Endothelial cell of umbilical vein (primary cell): ENCODE results near the gene UROC1. TPM values are rescaled to one million over a fixed set of nuclear protein-coding genes. Genes with fewer than 3 reads are reported as not detected.

Experiments used
- BruUV-seq: library from RNA; stranded (reverse); fragments of 400-500 nt; replicated peaks from 2 replicates; lab custom pipeline; 2021; lab: Mats Ljungman, UMichigan
- CTCF ChIA-PET: fragments of 300-600, 350-600 bp; sonication (Branson Sonifier 250); formaldehyde crosslinking; loops from one replicate; lab custom pipeline; 2021; ENCODE audit warnings: antibody characterized with exemption, inconsistent platforms; lab: Charles Lee
- POLR2A ChIA-PET: fragments of 300-600, 350-600 bp; sonication (Branson Sonifier 250); formaldehyde crosslinking; loops from one replicate; lab custom pipeline; 2021; ENCODE audit warnings: antibody characterized with exemption, inconsistent platforms; lab: Charles Lee
- DNase-seq: peaks from one replicate; pipeline ENCODE4 v3.0.0-alpha.2; 2011; ENCODE audit warnings: low read depth, low spot score
- FAIRE-seq: peaks from 2 replicates; lab custom pipeline; 2011; peaks lifted over from hg19 to GRCh38; lab: Jason Lieb, UNC
- H2AFZ ChIP-seq: 2 replicates; pipeline ENCODE4 v1.6.0; 2012; ENCODE audit warnings: low read depth, low read length, control low read depth, inconsistent platforms
- H3K27ac ChIP-seq: 2 replicates; pipeline ENCODE4 v1.5.1; 2011; ENCODE audit warnings: low read depth, mild to moderate bottlenecking, control low read depth, low read length, moderate library complexity; ENCODE audit not compliant: insufficient read depth
- H3K27me3 ChIP-seq, 2 experiments: 2 replicates each; pipeline versions ENCODE4 v1.6.0 to v1.6.1; 2011; ENCODE audit warnings: low read length in 2 of 2, mixed read lengths in 1 of 2; ENCODE audit not compliant: control insufficient read depth in 2 of 2, insufficient read depth in 2 of 2
- H3K36me3 ChIP-seq, 2 experiments: 2 replicates in 1 of 2; 3 replicates in 1 of 2; pipeline ENCODE4 v1.5.1; 2011; ENCODE audit warnings: low read length in 2 of 2, mild to moderate bottlenecking in 1 of 2, moderate library complexity in 1 of 2; ENCODE audit not compliant: control insufficient read depth in 2 of 2, insufficient read depth in 2 of 2; ENCODE audit errors: extremely low read depth in 1 of 2
- H3K4me1 ChIP-seq: 3 replicates; pipeline ENCODE4 v1.5.1; 2011; ENCODE audit warnings: mild to moderate bottlenecking, low read length; ENCODE audit not compliant: control insufficient read depth, insufficient read depth; ENCODE audit errors: extremely low read depth
- H3K4me2 ChIP-seq: 2 replicates; pipeline ENCODE4 v1.6.1; 2011; ENCODE audit warnings: low read length, control low read depth, mixed read lengths; ENCODE audit not compliant: insufficient read depth
- H3K4me3 ChIP-seq, 3 experiments: fragments of 200-600 bp in 1 of 3; sonication (generic), shearing (Covaris generic) in 1 of 3; replicated peaks in 1 of 3; 2 replicates each; pipeline ENCODE4 v1.5.1; 2011 to 2016; ENCODE audit warnings: control low read depth in 3 of 3, low read length in 3 of 3, mild to moderate bottlenecking in 2 of 3, inconsistent platforms in 1 of 3, low read depth in 1 of 3, moderate library complexity in 1 of 3; ENCODE audit not compliant: insufficient read depth in 1 of 3
- H3K79me2 ChIP-seq: 2 replicates; pipeline ENCODE4 v1.6.0; 2012; ENCODE audit warnings: low read length, inconsistent platforms; ENCODE audit not compliant: control insufficient read depth, insufficient read depth
- H3K9ac ChIP-seq: replicated peaks from 2 replicates; pipeline ENCODE3; 2011; ENCODE audit warnings: low read length, control low read depth; ENCODE audit not compliant: insufficient read depth; ENCODE audit errors: extremely low read depth
- H3K9me1 ChIP-seq: replicated peaks from 3 replicates; pipeline ENCODE4 v1.6.0; 2011; ENCODE audit warnings: mild to moderate bottlenecking, low read length; ENCODE audit not compliant: control insufficient read depth, insufficient read depth; ENCODE audit errors: extremely low read depth
- H3K9me3 ChIP-seq: replicated peaks from 2 replicates; pipeline ENCODE4 v1.5.1; 2012; ENCODE audit warnings: low read length, inconsistent platforms; ENCODE audit not compliant: control insufficient read depth, insufficient read depth
- H4K20me1 ChIP-seq: replicated peaks from 2 replicates; pipeline ENCODE3; 2011; ENCODE audit warnings: mild to moderate bottlenecking, low read length; ENCODE audit not compliant: control insufficient read depth, insufficient read depth; ENCODE audit errors: extremely low read depth
- CTCF ChIP-seq, 2 donors: IDR thresholded peaks; 1 replicate in 1 of 2; 2 replicates in 1 of 2; pipeline ENCODE4 v1.5.1; 2011; ENCODE audit warnings: low read length in 2 of 2, mild to moderate bottlenecking in 2 of 2, moderate library complexity in 2 of 2, control low read depth in 1 of 2, inconsistent platforms in 1 of 2, low read depth in 1 of 2; ENCODE audit not compliant: insufficient read depth in 1 of 2; ENCODE audit errors: extremely low read depth in 1 of 2
- EZH2 ChIP-seq: IDR thresholded peaks from 2 replicates; pipeline ENCODE4 v1.6.1; 2012; ENCODE audit warnings: borderline replicate concordance, low read depth, mild to moderate bottlenecking, moderate library complexity, low read length, inconsistent platforms; ENCODE audit not compliant: severe bottlenecking
- FOS ChIP-seq: IDR thresholded peaks from 2 replicates; pipeline ENCODE4 v1.6.1; 2011; ENCODE audit warnings: mild to moderate bottlenecking, low read length, moderate library complexity, borderline replicate concordance; ENCODE audit not compliant: insufficient read depth
- GATA2 ChIP-seq: IDR thresholded peaks from 2 replicates; pipeline ENCODE4 v1.7.0; 2011; ENCODE audit warnings: low read depth, mild to moderate bottlenecking, moderate library complexity, mixed read lengths, low read length; ENCODE audit not compliant: insufficient read length, insufficient read depth
- JUN ChIP-seq: IDR thresholded peaks from 2 replicates; pipeline ENCODE4 v1.6.1; 2011; ENCODE audit warnings: borderline replicate concordance, low read depth; ENCODE audit not compliant: insufficient read length, insufficient read depth
- MAX ChIP-seq: IDR thresholded peaks from 2 replicates; pipeline ENCODE4 v1.6.1; 2011; ENCODE audit not compliant: insufficient read depth, insufficient read length
- MYC ChIP-seq: IDR thresholded peaks from one replicate; pipeline ENCODE4 v1.6.1; 2011; ENCODE audit warnings: mild to moderate bottlenecking, low read depth, low read length
- POLR2A ChIP-seq: IDR thresholded peaks from 2 replicates; pipeline ENCODE4 v1.6.1; 2012; ENCODE audit warnings: low read depth, mild to moderate bottlenecking, control low read depth, low read length
- POLR2AphosphoS5 ChIP-seq: IDR thresholded peaks from 2 replicates; pipeline ENCODE4 v1.6.1; 2012; ENCODE audit warnings: low read depth, mild to moderate bottlenecking, control low read depth, low read length, moderate library complexity; ENCODE audit not compliant: insufficient read depth
- dilution Hi-C: fragments of 300-500 bp; cut with MboI; formaldehyde crosslinking; loops from one replicate; pipeline ENCODE4 v1.15.0; 2019; ENCODE audit warnings: low sequenced_read_pairs; ENCODE audit not compliant: extremely low pct_ligation_motif_present
- intact Hi-C: fragments of 100-400 bp; cut with micrococcal nuclease; formaldehyde crosslinking; loops from one replicate; pipeline ENCODE4 v1.10.0; 2022
- polyA plus RNA-seq, 4 experiments: library from polyadenylated mRNA; depleted of rRNA in 3 of 4; stranded (reverse) in 3 of 4; unstranded in 1 of 4; fragments of >200 nt; gene quantifications; 2 replicates each; pipeline versions ENCODE4 v1.2.1 to v1.2.3, GENCODE V29; 2011 to 2012; ENCODE audit warnings: missing spikeins in 1 of 4
- total RNA-seq: library from RNA; stranded (reverse); gene quantifications from 2 replicates; pipeline ENCODE4 v1.2.3, GENCODE V29; 2021

Gene UROC1
- total and polyA plus RNA-seq, 2 donors (not counting 3 experiments of a cell fraction or from before 2014, with no cell fraction given), result not detected

GRCh38 chr3:126529585-126530170 lies 12.1 kb upstream of the UROC1 start:
- no peak for FAIRE-seq
- Histone ChIP-seq H3K9ac (no peak overlapping the region), H3K36me3 (no peaks in the 10 kb centered on the region), H3K79me2 (no peaks in the 10 kb centered on the region), H3K9me3 (no peaks in the 10 kb centered on the region), H3K4me1 (no peaks in the 10 kb centered on the region), H3K9me1 (no peaks in the 10 kb centered on the region), H3K4me3 (no peak overlapping the region), H3K27me3 (peaks cover 2 to 16% of the 10 kb centered on the region in 2 experiments), H4K20me1 (no peaks in the 10 kb centered on the region), H2AFZ (no peak overlapping the region), H3K4me2 (no peak overlapping the region), H3K27ac (no peak overlapping the region)
- ChIA-PET POLR2A (no interaction called here), CTCF (no interaction called here)
- no peak for TF ChIP-seq FOS
- TF ChIP-seq MAX, result no peak
- TF ChIP-seq MYC, result no peak
- BruUV-seq, result no TSS peak
- intact Hi-C loops (loop anchor here (10.0 kb wide), 1 partner anchor 475 kb away; no protein-coding TSS in a partner anchor), dilution Hi-C loops (no loop called here)
- DNase-seq, result no peak

- Histone ChIP-seq H2AFZ (no peak overlapping the region), H3K4me1 (no peaks in the 10 kb centered on the region), H3K4me3 (no peak overlapping the region), H3K9ac (no peak overlapping the region), H3K36me3 (no peaks in the 10 kb centered on the region), H3K79me2 (no peaks in the 10 kb centered on the region), H3K9me1 (no peaks in the 10 kb centered on the region), H3K9me3 (no peaks in the 10 kb centered on the region), H3K4me2 (no peak overlapping the region), H3K27ac (no peak overlapping the region), H4K20me1 (no peaks in the 10 kb centered on the region), H3K27me3 (peaks cover 2 to 16% of the 10 kb centered on the region in 2 experiments)
- DNase-seq, result no peak
- BruUV-seq, result no TSS peak
- TF ChIP-seq JUN (no peak), MYC (no peak), MAX (no peak), FOS (no peak), POLR2A (no peak), POLR2AphosphoS5 (no peak), CTCF (IDR thresholded peaks at IDR 0.05; ENCODE audit: extremely low read depth in 1 of 2, insufficient read depth in 1 of 2, low read depth in 1 of 2, low read length in 2 of 2) (no peak), EZH2 (no peak), GATA2 (no peak)
- ChIA-PET POLR2A (no interaction called here), CTCF (no interaction called here)
- FAIRE-seq, result no peak
- dilution Hi-C loops (no loop called here), intact Hi-C loops (loop anchor here (10.0 kb wide), 1 partner anchor 476 kb away; no protein-coding TSS in a partner anchor)
Observed at GRCh38 chr3:126528800-126529541, 11.4 kb upstream of the UROC1 start.
